Measurements from ENCODE around the gene DCAF4. TPM values are rescaled to one million over a fixed set of nuclear protein-coding genes. Genes with fewer than 3 reads are reported as not detected.
A peak's percentile ranks its signal among the peaks of the same experiment; 100 is the strongest.
"Not testable (repeated sequence)": the region's sequence is repeated elsewhere in the genome, so short reads cannot be mapped to it uniquely, and the experiment has no call there.

DCAF4 gene
- total RNA-seq, 1 donor from 2014 or later: 14.3 TPM

- Mint-ChIP-seq H3K27ac (ENCODE audit: unreplicated experiment) (no peak overlapping the region), H3K9me3 (ENCODE audit: unreplicated experiment) (no peaks in the 10 kb centered on the region), H3K4me3 (ENCODE audit: unreplicated experiment) (no peak overlapping the region), H3K4me1 (ENCODE audit: unreplicated experiment) (peaks cover 9% of the 10 kb centered on the region), H3K36me3 (ENCODE audit: unreplicated experiment) (peaks cover 31% of the 10 kb centered on the region), H3K27me3 (ENCODE audit: unreplicated experiment) (no peaks in the 10 kb centered on the region)
- no peak for DNase-seq (ENCODE audit: extremely low spot score, unreplicated experiment)
- TF ChIP-seq CTCF (IDR thresholded peaks at IDR 0.05): no peak
Measured at GRCh38 chr14:72958548-72958947, 32.3 kb downstream of the DCAF4 start.

DNA sequence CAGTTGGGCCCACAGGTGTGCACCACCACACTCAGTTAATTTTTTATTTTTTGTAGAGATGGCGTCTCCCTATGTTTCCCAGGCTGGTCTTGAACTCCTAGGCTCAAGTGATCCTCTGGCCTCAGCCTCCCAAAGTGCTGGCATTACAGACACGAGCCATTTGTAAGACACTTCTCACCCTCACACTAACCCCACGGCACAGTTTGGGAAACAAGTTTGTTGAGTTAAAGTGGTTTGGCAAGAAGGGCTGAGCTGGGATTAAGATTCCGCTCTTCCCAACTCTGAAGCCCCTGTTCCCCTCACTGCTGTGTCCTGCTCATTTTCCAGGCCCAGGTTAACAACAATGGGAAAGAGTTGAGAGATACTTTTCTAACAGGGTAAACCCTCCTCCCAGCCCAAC lies 34.8 kb downstream of the DCAF4 start:
- DNase-seq (ENCODE audit: extremely low spot score, unreplicated experiment); H3K27me3 Mint-ChIP-seq (ENCODE audit: unreplicated experiment); H3K9me3 Mint-ChIP-seq (ENCODE audit: unreplicated experiment); H3K27ac Mint-ChIP-seq (ENCODE audit: unreplicated experiment); H3K4me1 Mint-ChIP-seq (ENCODE audit: unreplicated experiment); H3K4me3 Mint-ChIP-seq (ENCODE audit: unreplicated experiment): not testable (repeated sequence)
- H3K36me3 Mint-ChIP-seq (ENCODE audit: unreplicated experiment): peaks cover 28% of the 10 kb centered on the region

DNA sequence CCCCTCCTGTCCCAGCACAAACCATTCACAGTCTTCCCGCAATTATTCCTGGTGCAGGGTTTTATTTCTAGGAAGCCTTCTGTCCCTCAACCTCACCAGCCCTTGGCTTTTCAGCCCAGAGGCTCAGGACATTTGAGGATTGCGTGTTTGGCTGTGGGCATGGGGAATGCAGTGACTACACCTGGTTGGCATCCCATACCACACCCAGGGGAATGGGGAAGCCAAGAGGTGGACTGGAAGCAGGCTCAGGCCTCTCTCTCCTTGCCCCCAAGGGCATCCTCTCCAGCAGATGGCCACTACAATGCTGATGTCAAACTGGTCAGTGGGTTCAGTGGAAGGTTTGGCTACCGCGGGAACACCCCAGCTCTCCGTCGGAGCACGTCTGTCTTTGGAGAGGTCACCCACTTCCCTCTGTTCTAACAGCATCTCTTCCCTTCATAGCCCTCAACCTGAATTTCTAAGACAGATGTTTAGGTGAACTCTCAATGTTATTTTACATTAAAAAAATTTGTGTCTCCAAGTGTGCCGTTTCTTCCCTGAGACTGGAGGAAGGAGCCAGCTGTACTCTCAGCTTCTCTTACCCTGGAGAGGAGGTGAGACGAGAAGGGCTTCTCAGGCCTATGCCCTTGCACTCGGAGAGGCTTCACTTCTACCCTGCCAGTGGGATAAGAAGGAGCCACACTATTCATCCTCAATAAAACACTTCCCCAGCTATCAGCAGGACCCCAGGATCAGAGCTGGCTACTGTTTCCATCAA lies 35.5 kb downstream of the DCAF4 start:
- no peak for TF ChIP-seq CTCF (IDR thresholded peaks at IDR 0.05)
- no peak for DNase-seq (ENCODE audit: extremely low spot score, unreplicated experiment)
- Mint-ChIP-seq H3K27ac (ENCODE audit: unreplicated experiment) (peak overlapping the region; percentile 4), H3K4me1 (ENCODE audit: unreplicated experiment) (peaks cover 9% of the 10 kb centered on the region), H3K36me3 (ENCODE audit: unreplicated experiment) (peaks cover 26% of the 10 kb centered on the region), H3K4me3 (ENCODE audit: unreplicated experiment) (no peak overlapping the region), H3K9me3 (ENCODE audit: unreplicated experiment) (no peaks in the 10 kb centered on the region), H3K27me3 (ENCODE audit: unreplicated experiment) (no peaks in the 10 kb centered on the region)

GRCh38 chr14:72962336-72962754 lies 36.1 kb downstream of the DCAF4 start:
- H3K4me1 Mint-ChIP-seq (ENCODE audit: unreplicated experiment); H3K9me3 Mint-ChIP-seq (ENCODE audit: unreplicated experiment); H3K4me3 Mint-ChIP-seq (ENCODE audit: unreplicated experiment); DNase-seq (ENCODE audit: extremely low spot score, unreplicated experiment); H3K27me3 Mint-ChIP-seq (ENCODE audit: unreplicated experiment): not testable (repeated sequence)
- H3K27ac Mint-ChIP-seq (ENCODE audit: unreplicated experiment): peak overlapping the region; percentile 4
- peaks cover 27% of the 10 kb centered on the region for H3K36me3 Mint-ChIP-seq (ENCODE audit: unreplicated experiment)

DNA sequence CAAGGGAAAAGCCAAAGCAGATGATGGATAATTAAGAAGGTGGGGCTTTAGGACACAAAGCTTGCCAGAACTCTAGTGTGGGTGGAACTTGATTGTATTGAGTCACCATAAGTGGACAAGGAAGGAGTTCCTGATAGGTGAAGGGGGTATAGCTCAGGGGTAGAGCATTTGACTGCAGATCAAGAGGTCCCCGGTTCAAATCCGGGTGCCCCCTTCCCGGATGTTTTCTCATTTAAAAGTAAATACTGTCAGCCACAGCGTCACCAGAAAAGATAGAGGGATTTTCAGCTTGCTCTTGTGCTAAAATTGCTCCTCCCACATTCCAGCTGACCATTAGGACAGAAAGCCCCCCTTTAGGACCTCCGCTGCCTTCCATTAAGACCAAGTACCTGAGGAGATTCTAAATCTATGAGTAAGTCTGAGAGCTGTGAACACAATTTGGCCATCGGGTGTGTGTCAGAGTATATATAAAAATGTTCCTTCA lies 36.6 kb downstream of the DCAF4 start:
- H3K27ac Mint-ChIP-seq (ENCODE audit: unreplicated experiment): no peak overlapping the region
- no peaks in the 10 kb centered on the region for H3K9me3 Mint-ChIP-seq (ENCODE audit: unreplicated experiment)
- H3K4me3 Mint-ChIP-seq (ENCODE audit: unreplicated experiment): no peak overlapping the region
- H3K36me3 Mint-ChIP-seq (ENCODE audit: unreplicated experiment): peaks cover 25% of the 10 kb centered on the region
- H3K4me1 Mint-ChIP-seq (ENCODE audit: unreplicated experiment): peaks cover 9% of the 10 kb centered on the region
- TF ChIP-seq CTCF (IDR thresholded peaks at IDR 0.05): no peak
- H3K27me3 Mint-ChIP-seq (ENCODE audit: unreplicated experiment): no peaks in the 10 kb centered on the region
- DNase-seq (ENCODE audit: extremely low spot score, unreplicated experiment): no peak

DNA sequence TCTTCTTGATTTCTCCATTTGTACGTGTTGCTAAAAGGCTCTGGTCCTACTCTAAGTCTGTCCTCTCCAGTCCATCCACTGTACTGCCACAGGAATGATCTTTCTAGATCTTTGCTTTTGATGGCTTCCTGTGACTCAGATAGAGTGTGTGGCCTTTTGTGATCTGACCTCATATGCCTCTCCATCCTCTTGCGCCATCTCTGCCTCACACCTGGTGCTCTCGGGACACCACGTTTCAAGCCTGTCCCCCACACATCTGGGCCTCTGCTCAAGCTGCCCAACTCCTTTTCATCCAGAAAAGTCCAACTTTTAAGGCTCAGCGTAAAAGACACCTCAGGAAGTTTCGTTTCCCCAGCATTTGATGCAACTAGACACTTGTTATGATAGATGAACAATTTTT lies 39.0 kb downstream of the DCAF4 start:
- H3K9me3 Mint-ChIP-seq (ENCODE audit: unreplicated experiment): no peaks in the 10 kb centered on the region
- H3K4me1 Mint-ChIP-seq (ENCODE audit: unreplicated experiment): peaks cover 9% of the 10 kb centered on the region
- no peaks in the 10 kb centered on the region for H3K27me3 Mint-ChIP-seq (ENCODE audit: unreplicated experiment)
- no peak for DNase-seq (ENCODE audit: extremely low spot score, unreplicated experiment)
- H3K4me3 Mint-ChIP-seq (ENCODE audit: unreplicated experiment): no peak overlapping the region
- no peak for TF ChIP-seq CTCF (IDR thresholded peaks at IDR 0.05)
- H3K27ac Mint-ChIP-seq (ENCODE audit: unreplicated experiment): no peak overlapping the region
- H3K36me3 Mint-ChIP-seq (ENCODE audit: unreplicated experiment): peaks cover 29% of the 10 kb centered on the region
